GM21576 (cell line): ENCODE data around the gene PKHD1.

Source experiments
- ATAC-seq: cut with Tn5 transposase; IDR thresholded peaks from one replicate; pipeline ENCODE4 v1.9.1; 2021; ENCODE audit warnings: mild to moderate bottlenecking, moderate library complexity; ENCODE audit not compliant: unreplicated experiment

The PKHD1 gene

DNA sequence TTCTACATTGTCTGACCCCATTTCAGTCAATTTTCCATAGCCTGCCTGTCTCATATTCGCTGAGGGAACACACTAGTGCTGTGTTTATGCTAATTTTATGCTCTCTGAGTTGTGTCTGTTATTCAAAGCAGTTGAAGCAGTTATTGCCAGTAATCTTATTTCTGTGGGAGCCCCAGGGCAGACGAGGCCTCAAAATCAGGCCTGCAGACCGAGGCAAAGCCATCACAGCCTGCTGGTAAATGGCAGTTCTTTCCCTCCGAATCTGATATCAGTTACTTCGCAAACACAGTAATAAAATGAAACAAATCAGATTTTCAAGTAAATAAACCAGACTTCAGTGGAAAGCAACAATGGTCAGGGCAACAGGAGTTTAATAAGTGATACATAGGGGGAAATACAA, 508.4 kb downstream of the PKHD1 start:
- ATAC-seq: no peak

DNA sequence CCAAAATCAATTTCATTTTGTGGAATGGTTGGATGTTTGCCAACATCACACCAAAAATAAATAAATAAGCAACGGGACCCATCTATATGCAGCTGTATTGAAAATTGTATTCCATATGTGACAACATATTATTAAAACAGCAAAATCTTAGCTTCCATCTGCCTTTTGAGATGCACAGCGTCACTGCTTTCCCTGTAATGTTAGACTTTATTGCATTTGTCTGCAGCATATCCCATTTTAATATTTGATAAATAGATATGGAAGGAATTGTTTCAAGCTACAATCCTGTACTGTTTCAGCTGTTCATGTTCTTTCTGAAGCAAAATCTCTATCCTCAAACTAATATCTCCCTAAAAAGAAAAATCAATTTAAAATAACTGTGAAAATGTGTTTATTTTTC, 509.1 kb downstream of the PKHD1 start:
- ATAC-seq: no peak

DNA sequence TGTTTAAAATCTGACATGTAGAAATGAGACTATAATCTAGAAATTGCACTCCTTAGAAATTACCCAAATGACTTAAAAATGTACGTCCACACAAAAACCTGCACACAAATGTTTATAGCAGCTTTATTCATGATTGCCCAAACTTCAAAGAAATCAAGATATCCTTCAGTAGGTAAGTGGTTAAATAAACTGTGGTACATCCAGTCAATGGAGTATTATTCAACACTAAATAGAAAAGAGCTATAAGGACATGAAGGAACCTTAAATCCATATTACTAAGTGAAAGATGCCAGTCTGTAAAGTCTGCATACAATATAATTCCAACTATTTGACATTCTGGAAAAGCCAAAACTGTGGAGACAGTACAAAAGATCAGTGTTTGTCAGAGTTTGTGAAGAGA, 513.4 kb downstream of the PKHD1 start:
- ATAC-seq: no peak

DNA sequence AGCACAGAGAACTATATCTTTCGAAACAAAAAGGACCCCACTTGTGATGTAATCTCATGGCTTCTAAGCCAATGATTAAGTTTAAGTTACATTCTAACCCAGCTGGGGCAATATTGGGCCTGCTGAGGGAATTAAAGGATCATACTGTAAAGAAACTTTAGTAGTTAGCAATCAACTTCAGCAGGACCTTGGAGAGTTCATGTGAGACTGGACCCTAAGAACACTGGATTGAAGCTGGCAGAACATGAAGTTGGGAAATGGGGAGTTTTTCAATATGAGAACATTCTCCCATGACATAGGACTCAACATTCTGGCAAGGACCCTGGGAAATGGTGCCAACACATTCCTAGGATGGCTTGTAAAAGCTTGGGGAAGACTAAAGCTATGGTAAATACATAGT, 516.2 kb downstream of the PKHD1 start:
- no peak for ATAC-seq

DNA sequence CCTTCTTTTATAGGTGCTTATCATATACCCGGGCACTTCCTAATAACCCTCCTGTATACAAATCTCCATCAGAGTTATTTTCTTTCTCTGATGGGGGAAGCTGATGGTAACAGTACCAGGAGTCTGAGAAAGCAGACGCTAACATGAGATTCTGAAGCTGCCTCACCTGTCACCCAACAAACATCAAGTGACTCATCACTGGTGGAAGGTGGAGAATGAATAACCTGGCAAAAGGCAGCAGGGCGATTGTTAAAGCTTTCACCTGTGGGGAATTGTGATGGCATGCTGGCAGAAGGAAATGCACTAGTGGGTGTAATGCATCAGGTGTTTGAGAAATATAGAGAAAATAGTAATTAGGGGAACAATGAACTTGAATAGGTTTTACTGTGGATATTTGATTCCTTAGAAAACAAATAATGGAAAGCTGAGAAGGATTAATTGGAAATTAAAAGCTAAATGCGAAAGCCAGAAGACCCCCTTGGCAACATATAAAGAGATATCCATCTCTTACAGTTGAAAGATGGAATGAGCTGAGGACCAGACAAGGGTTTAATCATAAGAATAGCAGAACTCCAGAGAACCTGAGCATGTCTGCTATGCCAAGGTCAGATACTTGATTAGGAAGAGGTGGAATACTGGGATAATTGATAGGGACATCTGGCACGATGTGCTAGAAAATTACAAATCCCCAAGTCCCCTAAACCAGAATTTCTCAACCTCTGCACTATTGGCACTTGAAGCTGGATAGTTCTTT, 517.1 kb downstream of the PKHD1 start:
- ATAC-seq: no peak

DNA sequence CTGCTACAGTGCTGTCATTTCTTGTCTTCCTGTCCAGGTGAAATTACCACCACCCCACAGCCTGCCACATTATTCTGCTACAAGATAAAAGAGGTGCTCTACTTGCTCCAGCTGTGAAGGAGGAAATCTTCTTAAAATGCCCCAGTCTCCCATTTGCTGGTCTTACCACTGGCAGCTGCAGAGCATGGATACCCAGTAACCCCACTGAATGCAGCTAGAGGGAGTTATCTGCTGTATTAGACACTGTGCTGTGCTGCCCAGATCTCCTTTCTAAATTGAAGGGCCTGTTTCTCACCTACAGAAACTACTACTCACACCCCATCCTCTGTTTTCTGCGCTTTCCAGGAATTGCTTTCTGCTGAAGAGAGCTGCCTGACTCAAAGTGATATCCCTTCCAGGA, 517.8 kb downstream of the PKHD1 start:
- no peak for ATAC-seq

DNA sequence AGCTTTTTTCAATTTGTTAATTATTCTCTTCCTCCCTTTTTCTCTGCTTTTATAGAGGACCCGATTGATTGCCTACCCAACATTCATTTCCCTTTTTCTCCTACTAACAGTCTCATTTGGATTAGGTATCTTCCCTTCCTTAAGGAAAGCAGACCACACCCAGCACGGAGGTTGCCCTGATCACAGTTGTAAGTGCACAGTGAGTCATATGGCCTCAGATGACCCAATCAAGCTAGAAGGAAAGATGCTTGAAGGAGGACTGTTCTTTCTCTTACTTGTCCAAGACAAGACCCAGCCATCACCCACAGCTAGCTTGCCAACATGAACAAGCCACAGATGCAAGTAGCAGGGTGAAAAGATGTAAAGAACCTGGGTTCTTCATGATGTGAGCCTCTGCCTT, 518.6 kb downstream of the PKHD1 start:
- ATAC-seq: no peak

DNA sequence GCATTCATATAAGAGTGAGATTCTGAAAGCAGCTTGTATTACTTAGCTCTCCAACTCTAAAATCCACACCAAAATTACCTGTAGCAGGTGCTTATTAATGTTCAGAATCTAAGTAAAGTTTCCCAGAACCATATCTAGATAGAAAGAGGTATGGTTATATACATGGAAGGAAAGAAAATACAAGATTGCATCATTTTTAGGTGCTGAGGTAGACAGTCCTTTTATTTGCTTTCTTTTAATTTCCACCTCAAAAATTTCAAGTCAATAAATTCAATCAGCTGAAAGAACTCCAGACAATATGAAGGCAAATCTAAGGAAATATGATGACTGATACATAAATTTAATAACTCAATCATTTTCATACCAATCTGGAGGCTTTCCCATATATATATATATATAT, 521.9 kb downstream of the PKHD1 start:
- no peak for ATAC-seq
